Measurements from ENCODE around the gene RAB12.

Gene RAB12

GRCh38 chr18:8654503-8655451, 45.5 kb downstream of the RAB12 start:
- TF ChIP-seq CTCF (conservative IDR thresholded peaks at IDR 0.05; ENCODE audit: low read depth, low read length) = peak; percentile 68
- no peak overlapping the region for H3K4me3 ChIP-seq (ENCODE audit: low read length)
- no peak for DNase-seq (ENCODE audit: low read depth)

- DNase-seq (ENCODE audit: low read depth) = no peak
- TF ChIP-seq CTCF (conservative IDR thresholded peaks at IDR 0.05; ENCODE audit: low read depth, low read length) = no peak
- no peak overlapping the region for H3K4me3 ChIP-seq (ENCODE audit: low read length)
These were observed 47.0 kb downstream of the RAB12 start for GRCh38 chr18:8656232-8656631.

- H3K4me3 ChIP-seq (ENCODE audit: low read length) = no peak overlapping the region
- no peak for TF ChIP-seq CTCF (conservative IDR thresholded peaks at IDR 0.05; ENCODE audit: low read depth, low read length)
- no peak for DNase-seq (ENCODE audit: low read depth)
These were observed 48.0 kb downstream of the RAB12 start for GRCh38 chr18:8657050-8657820.

- no peak for DNase-seq (ENCODE audit: low read depth)
- no peak overlapping the region for H3K4me3 ChIP-seq (ENCODE audit: low read length)
- TF ChIP-seq CTCF (conservative IDR thresholded peaks at IDR 0.05; ENCODE audit: low read depth, low read length) = no peak
These were observed 48.7 kb downstream of the RAB12 start for GRCh38 chr18:8657873-8658470.

- no peak for TF ChIP-seq CTCF (conservative IDR thresholded peaks at IDR 0.05; ENCODE audit: low read depth, low read length)
- no peak for DNase-seq (ENCODE audit: low read depth)
- H3K4me3 ChIP-seq (ENCODE audit: low read length) = no peak overlapping the region
These were observed 49.7 kb downstream of the RAB12 start for GRCh38 chr18:8658858-8659485.

GRCh38 chr18:8659609-8660242, 50.5 kb downstream of the RAB12 start:
- DNase-seq (ENCODE audit: low read depth) = no peak
- no peak for TF ChIP-seq CTCF (conservative IDR thresholded peaks at IDR 0.05; ENCODE audit: low read depth, low read length)
- no peak overlapping the region for H3K4me3 ChIP-seq (ENCODE audit: low read length)

All from retinal pigment epithelial cell (primary cell).